Parathyroid adenoma (tissue), 2 donors: Measurements from ENCODE around the gene AOX1.
A peak's percentile ranks its signal among the peaks of the same experiment; 100 is the strongest.

Experiments
- H2AFZ ChIP-seq: fragments of 300-600 bp; sonication (generic); one replicate; pipeline ENCODE4 v1.7.0; 2017; ENCODE audit warnings: antibody characterized with exemption, mild to moderate bottlenecking
- H3K27ac ChIP-seq: fragments of 300-600 bp; sonication (generic); one replicate; pipeline ENCODE4 v1.7.0; 2017
- H3K27me3 ChIP-seq: fragments of 300-600 bp; sonication (generic); one replicate; pipeline ENCODE4 v1.7.0; 2017; ENCODE audit warnings: low read length; ENCODE audit not compliant: control insufficient read depth, insufficient read depth
- H3K36me3 ChIP-seq: fragments of 300-600 bp; sonication (generic); one replicate; pipeline ENCODE4 v1.7.0; 2017; ENCODE audit warnings: low read length; ENCODE audit not compliant: control insufficient read depth, insufficient read depth
- H3K4me1 ChIP-seq: fragments of 300-600 bp; sonication (generic); one replicate; pipeline ENCODE4 v1.7.0; 2017; ENCODE audit warnings: control low read depth
- H3K4me2 ChIP-seq: fragments of 300-600 bp; sonication (generic); one replicate; pipeline ENCODE4 v1.7.0; 2017; ENCODE audit warnings: low read length
- H3K4me3 ChIP-seq: fragments of 300-600 bp; sonication (generic); one replicate; pipeline ENCODE4 v1.7.0; 2017; ENCODE audit warnings: low read depth, low read length
- H3K79me2 ChIP-seq: fragments of 300-600 bp; sonication (generic); one replicate; pipeline ENCODE4 v1.7.0; 2017; ENCODE audit warnings: control low read depth
- H3K9ac ChIP-seq: fragments of 300-600 bp; sonication (generic); one replicate; pipeline ENCODE4 v1.7.0; 2017; ENCODE audit warnings: mild to moderate bottlenecking
- H3K9me3 ChIP-seq: fragments of 300-600 bp; sonication (generic); one replicate; pipeline ENCODE4 v1.7.0; 2017; ENCODE audit warnings: low read length; ENCODE audit not compliant: control insufficient read depth
- CTCF ChIP-seq: fragments of 300-600 bp; sonication (generic); IDR thresholded peaks from one replicate; pipeline ENCODE4 v1.7.0; 2017; ENCODE audit warnings: antibody characterized with exemption, mild to moderate bottlenecking
- donor health status: primary hyperparathyroidism.

AOX1 gene

GRCh38 chr2:200673191-200673590 is 87.4 kb downstream of the AOX1 start:
- Histone ChIP-seq H2AFZ (no peak overlapping the region), H3K4me3 (no peak overlapping the region), H3K27me3 (no peaks in the 10 kb centered on the region), H3K9me3 (no peaks in the 10 kb centered on the region), H3K79me2 (no peaks in the 10 kb centered on the region), H3K27ac (no peak overlapping the region), H3K36me3 (no peaks in the 10 kb centered on the region), H3K9ac (no peak overlapping the region), H3K4me1 (no peaks in the 10 kb centered on the region), H3K4me2 (no peak overlapping the region)
- TF ChIP-seq CTCF, result no peak

- H3K36me3 ChIP-seq, result no peaks in the 10 kb centered on the region
- H3K27ac ChIP-seq, result no peak overlapping the region
- H3K9me3 ChIP-seq, result no peaks in the 10 kb centered on the region
- H2AFZ ChIP-seq, result no peak overlapping the region
- H3K27me3 ChIP-seq, result no peaks in the 10 kb centered on the region
- no peak for TF ChIP-seq CTCF
- no peaks in the 10 kb centered on the region for H3K79me2 ChIP-seq
- H3K9ac ChIP-seq, result no peak overlapping the region
- no peak overlapping the region for H3K4me2 ChIP-seq
- no peaks in the 10 kb centered on the region for H3K4me1 ChIP-seq
- H3K4me3 ChIP-seq, result no peak overlapping the region
Measured at GRCh38 chr2:200674837-200675236, 89.0 kb downstream of the AOX1 start.

DNA sequence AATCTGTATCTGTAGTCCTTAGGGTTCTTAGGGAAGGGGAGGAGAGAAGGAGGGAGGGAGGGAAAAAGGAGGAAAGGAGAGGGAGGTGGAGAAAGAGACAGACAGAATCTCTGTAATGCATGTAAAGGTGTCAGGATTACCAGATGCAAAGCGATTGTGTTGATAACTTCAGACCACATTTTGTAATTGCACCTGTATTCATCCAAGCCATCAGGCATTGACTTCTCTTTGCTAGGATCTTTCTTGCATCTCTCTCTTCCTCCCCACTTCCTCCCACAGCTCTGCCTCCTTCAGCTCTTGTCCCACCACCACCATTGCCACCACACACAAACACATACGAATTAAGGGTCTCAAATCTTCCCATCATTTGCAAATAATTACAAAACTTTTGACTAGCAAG is 91.4 kb downstream of the AOX1 start:
- no peak overlapping the region for H3K9ac ChIP-seq
- no peaks in the 10 kb centered on the region for H3K27me3 ChIP-seq
- no peaks in the 10 kb centered on the region for H3K9me3 ChIP-seq
- H3K4me2 ChIP-seq, result no peak overlapping the region
- no peak overlapping the region for H3K27ac ChIP-seq
- no peaks in the 10 kb centered on the region for H3K79me2 ChIP-seq
- no peak for TF ChIP-seq CTCF
- no peaks in the 10 kb centered on the region for H3K4me1 ChIP-seq
- no peak overlapping the region for H2AFZ ChIP-seq
- H3K4me3 ChIP-seq, result no peak overlapping the region
- no peaks in the 10 kb centered on the region for H3K36me3 ChIP-seq

GRCh38 chr2:200677721-200678532 is 92.1 kb downstream of the AOX1 start:
- Histone ChIP-seq H3K4me2 (no peak overlapping the region), H3K4me1 (no peaks in the 10 kb centered on the region), H2AFZ (peak overlapping the region; percentile 46), H3K4me3 (no peak overlapping the region), H3K79me2 (no peaks in the 10 kb centered on the region), H3K27ac (no peak overlapping the region), H3K9ac (no peak overlapping the region), H3K9me3 (no peaks in the 10 kb centered on the region), H3K36me3 (no peaks in the 10 kb centered on the region), H3K27me3 (no peaks in the 10 kb centered on the region)
- TF ChIP-seq CTCF, result no peak

GRCh38 chr2:200679127-200679526 is 93.3 kb downstream of the AOX1 start:
- H2AFZ ChIP-seq, result no peak overlapping the region

More at GRCh38 chr2:200679127-200679526, 93.3 kb downstream of the AOX1 start:
- Histone ChIP-seq H3K4me1 (no peaks in the 10 kb centered on the region), H3K4me2 (no peak overlapping the region), H3K27me3 (no peaks in the 10 kb centered on the region), H3K9ac (no peak overlapping the region), H3K9me3 (no peaks in the 10 kb centered on the region), H3K36me3 (no peaks in the 10 kb centered on the region), H3K27ac (no peak overlapping the region), H3K79me2 (no peaks in the 10 kb centered on the region), H3K4me3 (no peak overlapping the region)
- no peak for TF ChIP-seq CTCF
